ENCODE measurements around the gene BMP8B.

- TF ChIP-seq CTCF (IDR thresholded peaks at IDR 0.05; ENCODE audit: low read depth, low read length, missing input control) (no peak), SP1 (IDR thresholded peaks at IDR 0.05) (no peak), YY1 (IDR thresholded peaks at IDR 0.05) (no peak), JUND (IDR thresholded peaks at IDR 0.05) (no peak), EGR1 (IDR thresholded peaks at IDR 0.05; ENCODE audit: low read depth in 2 of 2) (no peak), RAD21 (IDR thresholded peaks at IDR 0.05) (no peak), MAX (IDR thresholded peaks at IDR 0.05) (no peak), GABPA (IDR thresholded peaks at IDR 0.05 in 1 of 2, conservative IDR thresholded peaks at IDR 0.05 in 1 of 2) (no peak), TAF1 (conservative IDR thresholded peaks at IDR 0.05) (no peak), REST (IDR thresholded peaks at IDR 0.05) (no peak)
These were observed 60.7 kb downstream of the BMP8B start for GRCh38 chr1:39727932-39728317.

Measured in liver (tissue), 3 donors.